Activated CD4-positive, CD25-positive, alpha-beta regulatory T cell treated with anti-CD3 and anti-CD28 coated beads, Interleukin-2, amount 50 U/mL, for 24 hours (primary cell): Measurements from ENCODE around the gene ACP3.
"Not testable (repeated sequence)": the region's sequence is repeated elsewhere in the genome, so short reads cannot be mapped to it uniquely, and the experiment has no call there.

Experiments used
- ATAC-seq, 2 donors: fragments of 150-1000 bp; cut with Tn5 transposase; one replicate each; pipeline ENCODE4 v1.10.0; 2021; ENCODE audit warnings: mild to moderate bottlenecking in 1 of 2, moderate library complexity in 1 of 2

The ACP3 gene

GRCh38 chr3:132317229-132317948 lies at the start of gene ACP3:
Gene ACP3 (plus strand): TSS chr3:132317407. CDS start chr3:132317457, 50 bp downstream.
- ATAC-seq: no peak

- ATAC-seq: no peak
Measured at GRCh38 chr3:132268956-132269355, 48.3 kb upstream of the ACP3 start.

- ATAC-seq: no peak
Measured at GRCh38 chr3:132273036-132273435, 44.2 kb upstream of the ACP3 start.

GRCh38 chr3:132276228-132276906 lies 40.8 kb upstream of the ACP3 start:
- ATAC-seq: no peak

GRCh38 chr3:132279030-132279429 lies 38.2 kb upstream of the ACP3 start:
- ATAC-seq: no peak

- ATAC-seq: no peak
Measured at GRCh38 chr3:132283440-132283839, 33.8 kb upstream of the ACP3 start.

GRCh38 chr3:132283916-132284405 lies 33.2 kb upstream of the ACP3 start:
- no peak for ATAC-seq

GRCh38 chr3:132284781-132285619 lies 32.2 kb upstream of the ACP3 start:
- no peak for ATAC-seq

GRCh38 chr3:132285620-132285945 lies 31.6 kb upstream of the ACP3 start:
- no peak for ATAC-seq

GRCh38 chr3:132286035-132286434 lies 31.2 kb upstream of the ACP3 start:
- ATAC-seq: no peak

- no peak for ATAC-seq
Measured at GRCh38 chr3:132288357-132288756, 28.9 kb upstream of the ACP3 start.

GRCh38 chr3:132289316-132289715 lies 27.9 kb upstream of the ACP3 start:
- no peak for ATAC-seq

GRCh38 chr3:132290833-132291232 lies 26.4 kb upstream of the ACP3 start:
- ATAC-seq: no peak

- no peak for ATAC-seq
Measured at GRCh38 chr3:132292042-132292441, 25.2 kb upstream of the ACP3 start.

- no peak for ATAC-seq
Measured at GRCh38 chr3:132293251-132293650, 24.0 kb upstream of the ACP3 start.

- no peak for ATAC-seq
Measured at GRCh38 chr3:132294906-132295305, 22.3 kb upstream of the ACP3 start.

- ATAC-seq: not testable (repeated sequence)
Measured at GRCh38 chr3:132303336-132304201, 13.6 kb upstream of the ACP3 start.

- not testable (repeated sequence) for ATAC-seq
Measured at GRCh38 chr3:132304351-132304750, 12.9 kb upstream of the ACP3 start.

- not testable (repeated sequence) for ATAC-seq
Measured at GRCh38 chr3:132310057-132310456, 7.2 kb upstream of the ACP3 start.

GRCh38 chr3:132311316-132311715 lies 5.9 kb upstream of the ACP3 start:
- ATAC-seq: no peak

- no peak for ATAC-seq
Measured at GRCh38 chr3:132311841-132312240, 5.4 kb upstream of the ACP3 start.

- no peak for ATAC-seq
Measured at GRCh38 chr3:132315851-132316250, 1.4 kb upstream of the ACP3 start.
